H1 (cell line): ENCODE measurements around the gene CDC42EP1.
"Not testable (repeated sequence)": the region's sequence is repeated elsewhere in the genome, so short reads cannot be mapped to it uniquely, and the experiment has no call there.

Experiments used
- BRCA1 ChIP-seq: IDR thresholded peaks from 2 replicates; pipeline ENCODE4 v1.6.1; 2012; ENCODE audit warnings: low read depth, low read length, improper control_type of control experiment
- CBX5 ChIP-seq: fragments of 300-800, 300-1000 bp; sonication (generic); IDR thresholded peaks from 2 replicates; pipeline ENCODE4 v1.7.1; 2016; ENCODE audit warnings: antibody characterized with exemption, low read length, low read depth
- EP300 ChIP-seq, 2 experiments: IDR thresholded peaks; 1 replicate in 1 of 2; 2 replicates in 1 of 2; pipeline ENCODE4 v1.6.1; 2011 to 2012; ENCODE audit warnings: low read depth in 2 of 2, low read length in 2 of 2, mild to moderate bottlenecking in 2 of 2, borderline replicate concordance in 1 of 2, inconsistent platforms in 1 of 2, moderate library complexity in 1 of 2
- EZH2 ChIP-seq: fragments of 200-600 bp; sonication (generic); IDR thresholded peaks from 2 replicates; pipeline ENCODE4 v1.7.1; 2012; ENCODE audit warnings: low read depth, mild to moderate bottlenecking, moderate library complexity, low read length, inconsistent platforms; ENCODE audit not compliant: severe bottlenecking
- NRF1 ChIP-seq: IDR thresholded peaks from 2 replicates; pipeline ENCODE4 v1.6.1; 2011; ENCODE audit warnings: mild to moderate bottlenecking, low read depth, low read length, improper control_type of control experiment
- POLR2A ChIP-seq, 2 experiments: IDR thresholded peaks; 1 replicate in 1 of 2; 2 replicates in 1 of 2; pipeline ENCODE4 v1.6.1; 2011; ENCODE audit warnings: low read depth in 2 of 2, low read length in 2 of 2, mild to moderate bottlenecking in 2 of 2; ENCODE audit errors: control extremely low read depth in 1 of 2
- RFX5 ChIP-seq: IDR thresholded peaks from 2 replicates; pipeline ENCODE4 v1.6.1; 2011; ENCODE audit warnings: low read depth, low read length, improper control_type of control experiment, borderline replicate concordance
- SP2 ChIP-seq: IDR thresholded peaks from 2 replicates; pipeline ENCODE4 v1.6.1; 2012; ENCODE audit warnings: mild to moderate bottlenecking, low read length, inconsistent platforms
- TBP ChIP-seq: IDR thresholded peaks from 2 replicates; pipeline ENCODE4 v1.6.1; 2011; ENCODE audit warnings: low read depth, low read length, improper control_type of control experiment
- TF ChIP-seq, protein P1 (sequence below), 3 experiments: IDR thresholded peaks; 1 replicate in 2 of 3; 2 replicates in 1 of 3; pipeline versions ENCODE4 v1.5.1 to v1.6.1; 2011; ENCODE audit warnings: low read length in 3 of 3, mild to moderate bottlenecking in 3 of 3, inconsistent platforms in 2 of 3, low read depth in 1 of 3, moderate library complexity in 1 of 3; ENCODE audit not compliant: insufficient read depth in 1 of 3; ENCODE audit errors: control extremely low read depth in 1 of 3

DNA sequence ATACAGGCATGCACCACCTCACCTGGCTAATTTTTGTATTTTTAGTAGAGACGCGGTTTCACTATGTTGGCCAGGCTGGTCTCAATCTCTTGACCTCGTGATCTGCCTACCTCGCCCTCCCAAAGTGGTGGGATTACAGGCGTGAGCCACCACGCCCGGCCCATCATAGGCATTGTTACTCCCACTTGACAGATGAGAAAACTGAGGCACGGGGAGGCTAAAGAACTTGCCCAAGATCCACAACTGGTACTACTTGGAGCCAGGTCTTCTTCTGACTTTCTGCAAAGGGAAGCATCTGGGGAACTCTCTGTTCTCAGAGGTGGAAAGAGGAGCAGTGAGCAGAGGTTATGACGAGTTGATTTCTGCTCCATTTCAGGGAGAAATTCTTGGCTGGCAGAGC, 9.4 kb upstream of the CDC42EP1 start:
- not testable (repeated sequence) for TF ChIP-seq EP300 (IDR thresholded peaks at IDR 0.05; ENCODE audit: borderline replicate concordance in 1 of 2, low read depth in 2 of 2, low read length in 2 of 2); NRF1; BRCA1; CBX5; POLR2A (IDR thresholded peaks at IDR 0.05; ENCODE audit: control extremely low read depth in 1 of 2, low read depth in 2 of 2, low read length in 2 of 2); SP2; TBP; RFX5; EZH2
- TF ChIP-seq, protein P1, sequence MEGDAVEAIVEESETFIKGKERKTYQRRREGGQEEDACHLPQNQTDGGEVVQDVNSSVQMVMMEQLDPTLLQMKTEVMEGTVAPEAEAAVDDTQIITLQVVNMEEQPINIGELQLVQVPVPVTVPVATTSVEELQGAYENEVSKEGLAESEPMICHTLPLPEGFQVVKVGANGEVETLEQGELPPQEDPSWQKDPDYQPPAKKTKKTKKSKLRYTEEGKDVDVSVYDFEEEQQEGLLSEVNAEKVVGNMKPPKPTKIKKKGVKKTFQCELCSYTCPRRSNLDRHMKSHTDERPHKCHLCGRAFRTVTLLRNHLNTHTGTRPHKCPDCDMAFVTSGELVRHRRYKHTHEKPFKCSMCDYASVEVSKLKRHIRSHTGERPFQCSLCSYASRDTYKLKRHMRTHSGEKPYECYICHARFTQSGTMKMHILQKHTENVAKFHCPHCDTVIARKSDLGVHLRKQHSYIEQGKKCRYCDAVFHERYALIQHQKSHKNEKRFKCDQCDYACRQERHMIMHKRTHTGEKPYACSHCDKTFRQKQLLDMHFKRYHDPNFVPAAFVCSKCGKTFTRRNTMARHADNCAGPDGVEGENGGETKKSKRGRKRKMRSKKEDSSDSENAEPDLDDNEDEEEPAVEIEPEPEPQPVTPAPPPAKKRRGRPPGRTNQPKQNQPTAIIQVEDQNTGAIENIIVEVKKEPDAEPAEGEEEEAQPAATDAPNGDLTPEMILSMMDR (IDR thresholded peaks at IDR 0.05; ENCODE audit: control extremely low read depth in 1 of 3, insufficient read depth in 1 of 3, low read depth in 1 of 3, low read length in 3 of 3) = not testable (repeated sequence)
